Stimulated activated CD8-positive, alpha-beta memory T cell treated with anti-CD3 and anti-CD28 coated beads, Interleukin-15, amount 100 ng/mL, for 48 hours (primary cell): ENCODE results near the gene KLK12.

Experiments
- DNase-seq, 2 donors: peaks; one replicate each; pipeline ENCODE4 v3.0.0-alpha.2; 2020; ENCODE audit warnings: low read depth in 2 of 2

KLK12 gene

DNA sequence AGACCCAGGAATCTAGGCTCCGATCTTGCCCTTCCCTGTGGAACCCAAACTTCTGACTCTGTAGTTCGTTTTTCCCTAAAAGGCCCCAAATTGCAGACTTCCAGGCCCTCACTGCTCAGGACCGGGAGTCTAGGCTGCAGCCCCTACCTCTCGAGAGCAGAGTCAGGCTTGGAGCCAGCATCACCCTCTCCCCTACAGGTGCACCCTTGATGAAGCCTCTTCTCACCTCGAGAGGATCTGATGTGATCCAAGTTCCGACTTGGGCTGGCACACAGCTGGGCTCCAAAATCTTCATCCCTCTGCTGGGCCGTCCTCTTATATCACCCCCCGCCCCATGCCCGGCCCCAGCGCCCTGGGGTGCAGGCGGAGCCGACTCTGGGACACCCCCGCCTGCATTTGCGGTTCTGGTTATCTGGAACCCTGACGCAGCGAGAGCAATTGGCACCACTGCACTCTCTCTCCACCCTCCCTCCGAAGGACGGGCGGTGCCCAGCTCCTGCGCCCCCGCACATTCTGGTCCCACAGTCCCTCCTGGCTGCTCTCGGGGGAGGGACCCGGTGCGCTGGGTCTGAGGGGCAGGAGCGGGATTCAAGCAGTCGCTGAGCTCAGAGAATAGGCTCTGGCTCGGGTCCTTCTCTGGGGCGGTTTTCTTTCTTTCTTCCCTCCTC lies 51.0 kb downstream of the KLK12 start, which contains the start of gene KLK7:
TSS of gene KLK7 (minus strand) at position 293 of the 668 bp plus-strand sequence. CDS start 1,518 bp downstream, outside the sequence.
- DNase-seq, result no peak

DNA sequence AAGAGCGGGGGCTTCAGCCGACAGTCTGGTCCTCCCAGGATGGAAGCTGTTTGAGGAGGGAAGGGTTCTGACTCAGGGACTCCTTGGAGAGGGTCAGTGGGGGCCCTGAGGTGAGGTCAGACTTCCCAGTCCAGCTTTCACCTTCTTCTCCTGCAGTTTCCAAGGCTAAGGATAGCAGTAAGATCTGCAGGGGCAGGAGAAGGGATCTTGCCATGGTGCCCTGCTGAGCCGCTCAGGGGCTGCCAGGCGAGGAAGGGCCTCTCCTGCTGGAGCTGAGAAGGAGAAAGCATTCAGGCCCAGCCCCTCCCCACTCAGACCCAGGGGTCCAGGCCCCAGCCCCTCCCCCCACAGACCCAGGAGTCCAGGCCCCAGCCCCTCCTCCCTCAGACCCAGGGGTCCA lies 52.6 kb downstream of the KLK12 start:
- DNase-seq, result no peak

DNA sequence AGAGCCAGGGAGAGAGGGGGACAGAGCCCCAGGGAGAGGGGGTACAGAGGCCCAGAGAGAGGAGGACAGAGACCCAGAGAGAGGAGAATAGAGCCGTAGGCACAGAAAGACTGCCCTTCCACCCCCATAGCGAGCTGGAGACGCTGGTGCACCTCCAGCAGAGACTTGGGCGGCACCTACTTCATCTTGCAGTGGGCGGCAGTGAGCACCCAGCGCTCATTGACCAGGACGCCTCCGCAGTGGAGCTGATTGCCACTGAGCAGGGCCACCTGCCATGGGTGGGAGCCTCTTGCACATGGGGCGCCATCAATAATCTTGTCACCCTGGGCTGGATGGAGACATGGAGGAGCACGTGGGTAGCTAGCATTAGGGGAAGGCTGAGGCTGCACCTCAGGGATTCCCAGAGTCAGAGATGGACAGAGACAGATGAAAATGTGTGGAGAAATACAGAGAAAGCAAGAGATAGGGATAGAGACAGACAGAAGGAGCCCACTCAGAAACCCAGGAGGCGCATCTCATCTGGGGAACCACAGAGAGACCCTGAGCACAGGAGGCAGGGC lies 53.1 kb downstream of the KLK12 start:
- no peak for DNase-seq

DNA sequence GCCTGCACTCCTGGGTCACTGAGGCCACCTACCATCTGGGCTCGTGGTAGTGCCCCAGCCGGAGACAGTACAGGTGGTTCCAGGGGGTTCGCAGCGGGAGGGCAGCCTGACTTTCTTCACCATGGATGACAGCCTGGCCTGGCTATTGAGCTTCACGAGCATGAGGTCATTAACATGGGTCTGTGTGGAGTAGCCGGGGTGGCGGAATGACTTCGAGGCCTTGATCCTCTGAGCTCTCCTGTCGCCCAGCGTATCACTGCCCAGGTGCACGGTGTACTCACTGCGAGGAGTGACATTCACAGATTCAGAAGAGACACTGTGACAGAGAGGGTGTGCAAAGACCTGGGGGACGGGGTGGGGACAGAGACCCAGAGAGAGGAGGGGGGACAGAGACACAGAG lies 54.6 kb downstream of the KLK12 start:
- DNase-seq, result no peak

DNA sequence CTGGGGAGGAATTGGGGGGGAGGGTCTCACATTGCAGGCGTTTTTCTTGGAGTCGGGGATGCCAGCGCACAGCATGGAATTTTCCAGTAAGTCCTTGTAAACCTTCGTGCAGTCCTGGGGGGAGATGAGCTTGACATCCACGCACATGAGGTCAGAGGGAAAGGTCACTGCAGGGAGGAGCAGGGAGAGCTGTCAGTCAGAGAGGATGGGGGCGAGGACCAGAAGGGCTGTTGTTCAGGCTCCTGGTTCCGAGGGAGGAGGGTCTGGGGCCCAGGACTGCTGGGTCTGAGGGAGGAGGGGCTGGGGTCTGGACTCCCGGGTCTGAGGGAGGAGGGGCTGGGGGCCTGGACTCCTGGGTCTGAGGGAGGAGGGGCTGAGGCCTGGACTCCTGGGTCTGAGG lies 55.0 kb downstream of the KLK12 start:
- DNase-seq, result no peak
